ENCODE measurements around the gene EXD3.

EXD3 gene

DNA sequence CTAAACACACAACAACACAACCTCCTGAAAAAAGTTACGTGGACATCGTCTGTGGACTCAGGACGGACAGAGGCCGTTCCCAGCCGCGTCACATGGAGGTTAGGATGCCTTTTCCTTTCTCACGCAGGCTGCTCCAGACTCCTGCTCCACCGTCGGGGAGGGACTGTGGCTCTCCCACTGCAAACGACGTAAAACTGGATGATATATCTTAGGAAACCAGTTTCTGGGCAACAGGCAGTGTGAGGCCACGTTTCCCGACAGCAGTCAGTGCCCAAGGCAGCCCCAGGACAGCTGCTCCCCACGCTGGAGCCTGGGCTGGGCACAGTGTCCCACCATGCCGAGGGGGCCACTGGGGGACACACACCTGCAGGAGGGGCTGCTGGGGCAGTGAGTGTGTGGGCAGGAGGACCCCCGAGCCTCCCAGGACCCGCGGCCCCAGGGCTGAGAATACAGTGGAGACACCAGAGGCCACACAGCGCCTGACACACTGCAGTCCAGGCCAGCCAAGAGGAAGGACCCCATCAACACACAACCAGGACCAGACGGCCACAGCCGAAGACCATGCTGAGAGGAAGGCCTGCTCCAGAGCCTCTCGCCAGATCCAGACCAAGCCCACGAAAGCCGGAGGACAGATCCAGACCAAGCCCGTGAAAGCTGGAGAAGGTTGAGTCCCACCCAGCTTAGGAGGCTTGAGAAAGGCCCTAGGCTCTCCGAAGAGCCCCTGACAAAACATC is 26.2 kb downstream of the EXD3 start:
- Histone ChIP-seq H2AFZ (ENCODE audit: low read length) (no peak overlapping the region), H3K9me3 (replicated peaks; ENCODE audit: insufficient read depth, low read length) (no peaks in the 10 kb centered on the region), H3K79me2 (ENCODE audit: low read length) (no peaks in the 10 kb centered on the region), H3K36me3 (replicated peaks; ENCODE audit: insufficient read depth, low read length) (no peaks in the 10 kb centered on the region), H4K20me1 (ENCODE audit: insufficient read depth, low read length) (no peaks in the 10 kb centered on the region), H3K9ac (ENCODE audit: low read length) (no peak overlapping the region), H3K4me3 (ENCODE audit: low read length) (no peak overlapping the region), H3K27ac (ENCODE audit: low read length) (no peak overlapping the region), H3K27me3 (replicated peaks; ENCODE audit: insufficient read depth, low read length) (no peaks in the 10 kb centered on the region), H3K4me1 (ENCODE audit: low read length) (no peaks in the 10 kb centered on the region), H3K9me2 (replicated peaks; ENCODE audit: insufficient read depth, low read length) (no peaks in the 10 kb centered on the region), H3K4me2 (ENCODE audit: low read depth, low read length) (no peak overlapping the region), H3F3A (ENCODE audit: insufficient read depth, low read length) (no peaks in the 10 kb centered on the region)
- DNase-seq, result no peak
- TF ChIP-seq, protein P1, sequence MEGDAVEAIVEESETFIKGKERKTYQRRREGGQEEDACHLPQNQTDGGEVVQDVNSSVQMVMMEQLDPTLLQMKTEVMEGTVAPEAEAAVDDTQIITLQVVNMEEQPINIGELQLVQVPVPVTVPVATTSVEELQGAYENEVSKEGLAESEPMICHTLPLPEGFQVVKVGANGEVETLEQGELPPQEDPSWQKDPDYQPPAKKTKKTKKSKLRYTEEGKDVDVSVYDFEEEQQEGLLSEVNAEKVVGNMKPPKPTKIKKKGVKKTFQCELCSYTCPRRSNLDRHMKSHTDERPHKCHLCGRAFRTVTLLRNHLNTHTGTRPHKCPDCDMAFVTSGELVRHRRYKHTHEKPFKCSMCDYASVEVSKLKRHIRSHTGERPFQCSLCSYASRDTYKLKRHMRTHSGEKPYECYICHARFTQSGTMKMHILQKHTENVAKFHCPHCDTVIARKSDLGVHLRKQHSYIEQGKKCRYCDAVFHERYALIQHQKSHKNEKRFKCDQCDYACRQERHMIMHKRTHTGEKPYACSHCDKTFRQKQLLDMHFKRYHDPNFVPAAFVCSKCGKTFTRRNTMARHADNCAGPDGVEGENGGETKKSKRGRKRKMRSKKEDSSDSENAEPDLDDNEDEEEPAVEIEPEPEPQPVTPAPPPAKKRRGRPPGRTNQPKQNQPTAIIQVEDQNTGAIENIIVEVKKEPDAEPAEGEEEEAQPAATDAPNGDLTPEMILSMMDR (IDR thresholded peaks at IDR 0.05; ENCODE audit: low read length), result no peak
- no peak for TF ChIP-seq EZH2 (optimal IDR thresholded peaks at IDR 0.05; ENCODE audit: low read depth, low read length)
- no peak for TF ChIP-seq EZH2phosphoT487 (IDR thresholded peaks at IDR 0.05; ENCODE audit: low read length)

DNA sequence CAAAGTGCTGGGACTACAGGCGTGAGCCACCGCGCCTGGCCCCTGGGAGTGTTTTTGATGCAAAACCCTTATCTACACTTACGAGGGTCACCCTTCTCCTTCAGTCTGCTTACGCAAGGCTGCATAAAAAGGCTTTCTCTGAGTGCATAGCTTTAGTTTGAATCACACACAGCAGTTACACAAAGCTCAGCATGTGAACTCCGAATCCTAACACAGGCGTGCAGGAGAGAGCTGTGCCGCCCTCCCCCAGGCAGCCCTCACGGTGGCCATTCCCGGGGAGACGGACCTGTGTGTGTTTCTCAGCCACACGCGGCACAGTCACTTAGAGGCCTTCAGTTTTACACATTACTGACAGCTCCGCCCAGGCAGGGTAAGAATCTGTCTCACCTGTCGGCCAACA is 26.7 kb downstream of the EXD3 start:
- H3K36me3 ChIP-seq (replicated peaks; ENCODE audit: insufficient read depth, low read length), result no peaks in the 10 kb centered on the region
- no peak overlapping the region for H3K4me2 ChIP-seq (ENCODE audit: low read depth, low read length)
- no peaks in the 10 kb centered on the region for H3K27me3 ChIP-seq (replicated peaks; ENCODE audit: insufficient read depth, low read length)
- H3K9me3 ChIP-seq (replicated peaks; ENCODE audit: insufficient read depth, low read length), result no peaks in the 10 kb centered on the region
- no peak overlapping the region for H3K27ac ChIP-seq (ENCODE audit: low read length)
- no peaks in the 10 kb centered on the region for H3K9me2 ChIP-seq (replicated peaks; ENCODE audit: insufficient read depth, low read length)
- H3K9ac ChIP-seq (ENCODE audit: low read length), result no peak overlapping the region
- no peaks in the 10 kb centered on the region for H4K20me1 ChIP-seq (ENCODE audit: insufficient read depth, low read length)
- no peaks in the 10 kb centered on the region for H3F3A ChIP-seq (ENCODE audit: insufficient read depth, low read length)
- no peak overlapping the region for H3K4me3 ChIP-seq (ENCODE audit: low read length)
- no peak overlapping the region for H2AFZ ChIP-seq (ENCODE audit: low read length)
- TF ChIP-seq EZH2 (optimal IDR thresholded peaks at IDR 0.05; ENCODE audit: low read depth, low read length), result no peak
- TF ChIP-seq EZH2phosphoT487 (IDR thresholded peaks at IDR 0.05; ENCODE audit: low read length), result no peak
- TF ChIP-seq, protein P1 (IDR thresholded peaks at IDR 0.05; ENCODE audit: low read length), result no peak
- H3K4me1 ChIP-seq (ENCODE audit: low read length), result no peaks in the 10 kb centered on the region
- DNase-seq, result no peak
- H3K79me2 ChIP-seq (ENCODE audit: low read length), result no peaks in the 10 kb centered on the region

DNA sequence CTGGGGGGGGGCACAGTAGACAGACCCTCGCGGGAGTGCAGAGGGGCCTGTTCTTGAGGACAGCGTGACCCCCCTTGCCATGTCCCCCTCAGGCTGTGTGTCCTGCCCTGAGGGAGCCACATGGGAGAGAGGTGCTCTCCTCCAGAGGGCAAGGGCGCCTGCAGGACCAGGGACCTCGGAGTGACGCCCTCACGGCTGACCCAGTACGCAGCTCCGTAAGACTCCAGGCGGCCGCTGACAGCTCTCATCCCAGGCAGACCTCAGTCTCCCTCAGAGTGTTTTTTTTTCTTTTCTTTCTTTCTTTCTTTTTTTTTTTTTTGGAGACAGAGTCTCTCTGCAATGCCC is 27.3 kb downstream of the EXD3 start:
- Histone ChIP-seq H4K20me1 (ENCODE audit: insufficient read depth, low read length) (no peaks in the 10 kb centered on the region), H2AFZ (ENCODE audit: low read length) (no peak overlapping the region), H3K4me2 (ENCODE audit: low read depth, low read length) (no peak overlapping the region), H3K36me3 (replicated peaks; ENCODE audit: insufficient read depth, low read length) (no peaks in the 10 kb centered on the region), H3K27ac (ENCODE audit: low read length) (no peak overlapping the region), H3K9me2 (replicated peaks; ENCODE audit: insufficient read depth, low read length) (no peaks in the 10 kb centered on the region), H3K27me3 (replicated peaks; ENCODE audit: insufficient read depth, low read length) (no peaks in the 10 kb centered on the region), H3K4me3 (ENCODE audit: low read length) (no peak overlapping the region), H3K79me2 (ENCODE audit: low read length) (no peaks in the 10 kb centered on the region), H3F3A (ENCODE audit: insufficient read depth, low read length) (no peaks in the 10 kb centered on the region), H3K9me3 (replicated peaks; ENCODE audit: insufficient read depth, low read length) (no peaks in the 10 kb centered on the region), H3K4me1 (ENCODE audit: low read length) (no peaks in the 10 kb centered on the region), H3K9ac (ENCODE audit: low read length) (no peak overlapping the region)
- DNase-seq, result no peak
- TF ChIP-seq EZH2 (optimal IDR thresholded peaks at IDR 0.05; ENCODE audit: low read depth, low read length) (no peak), EZH2phosphoT487 (IDR thresholded peaks at IDR 0.05; ENCODE audit: low read length) (no peak)
- TF ChIP-seq, protein P1 (IDR thresholded peaks at IDR 0.05; ENCODE audit: low read length), result no peak
